Motor neuron (in vitro differentiated cells): ENCODE measurements around the gene NSD2. TPM values are rescaled to one million over a fixed set of nuclear protein-coding genes. Genes with fewer than 3 reads are reported as not detected.
A peak's percentile ranks its signal among the peaks of the same experiment; 100 is the strongest.

Experiments
- ATAC-seq, 8 experiments: fragments of 200-7000 bp; cut with Tn5 transposase; replicated peaks in 6 of 8; 2 replicates each; pipeline ENCODE4 v1.8.0; 2021; ENCODE audit warnings: mild to moderate bottlenecking in 8 of 8, moderate library complexity in 8 of 8
- H3K27ac ChIP-seq, 2 donors: fragments of 250-450 bp; sonication (Bioruptor Pico); 2 replicates each; pipeline ENCODE4 v1.9.0; 2021; ENCODE audit warnings: antibody characterized with exemption in 2 of 2, mild to moderate bottlenecking in 2 of 2, moderate library complexity in 1 of 2
- H3K4me1 ChIP-seq, 2 donors: fragments of 250-450 bp; sonication (Bioruptor Pico); replicated peaks in 1 of 2; 2 replicates each; pipeline ENCODE4 v1.6.1; 2021; ENCODE audit warnings: antibody characterized with exemption in 2 of 2, mild to moderate bottlenecking in 2 of 2, moderate library complexity in 1 of 2
- H3K4me3 ChIP-seq, 5 donors: fragments of 250-450 bp; sonication (Bioruptor Pico); 2 replicates each; pipeline ENCODE4 v1.9.0; 2021; ENCODE audit warnings: antibody characterized with exemption in 5 of 5, mild to moderate bottlenecking in 5 of 5, moderate library complexity in 4 of 5
- WGBS, 10 experiments: fragments of 450-650 bp; shearing (Covaris generic); methylation state at CpG; one replicate each; pipeline ENCODE4 v1.0.0; 2022; 5-methylcytosine and 5-hydroxymethylcytosine counted together
- in situ Hi-C, 9 experiments: fragments of 400-800 bp; cut with MboI; loops; one replicate each; pipeline ENCODE4 v1.15.0; 2021; ENCODE audit warnings: low sequenced_read_pairs in 9 of 9, low pct_unique_long_range_greater_than_20kb in 2 of 9; ENCODE audit not compliant: unreplicated experiment in 9 of 9
- total RNA-seq, 8 experiments: library from RNA; unstranded; fragments of 300-600 nt; gene quantifications; 2 replicates each; pipeline versions ENCODE4 v1.2.3 to v1.2.4, GENCODE V29; 2022

NSD2 gene
- total RNA-seq, 8 experiments from 2014 or later = 2.9 to 118 (median 63.8) TPM

GRCh38 chr4:1985780-1986577, 114.8 kb downstream of the NSD2 start:
- H3K27ac ChIP-seq = no peak overlapping the region
- ATAC-seq = no peak
- no peaks in the 10 kb centered on the region for H3K4me1 ChIP-seq
- H3K4me3 ChIP-seq = no peak overlapping the region
- WGBS, 10 experiments = 60 to 100% (median 81%) methylated on average over 1 to 16 of the region's 54 CpGs; no CpG with 5 or more reads in 6 of the 10 experiments
- in situ Hi-C loops = no loop called here

- peak in 1 of 8 experiments; percentile 4 for ATAC-seq
- in situ Hi-C loops = no loop called here
- WGBS, 10 experiments = 60 to 100% (median 100%) methylated on average over 1 of the region's 22 CpGs; no CpG with 5 or more reads in 7 of the 10 experiments
- Histone ChIP-seq H3K4me1 (no peaks in the 10 kb centered on the region), H3K27ac (no peak overlapping the region), H3K4me3 (no peak overlapping the region)
Measured at GRCh38 chr4:1986578-1987210, 115.5 kb downstream of the NSD2 start.

- in situ Hi-C loops = no loop called here
- WGBS, 10 experiments = 80 to 100% (median 88%) methylated on average over 1 to 4 of the region's 19 CpGs; no CpG with 5 or more reads in 6 of the 10 experiments
- Histone ChIP-seq H3K27ac (no peak overlapping the region), H3K4me1 (no peaks in the 10 kb centered on the region), H3K4me3 (no peak overlapping the region)
- ATAC-seq = no peak
Measured at GRCh38 chr4:1987296-1987695, 116.1 kb downstream of the NSD2 start.

GRCh38 chr4:1987721-1988326, 116.6 kb downstream of the NSD2 start:
- in situ Hi-C loops = no loop called here
- no peak overlapping the region for H3K4me3 ChIP-seq
- no peak overlapping the region for H3K27ac ChIP-seq
- no peaks in the 10 kb centered on the region for H3K4me1 ChIP-seq
- WGBS, 10 experiments = 75 to 100% (median 90%) methylated on average over 1 to 8 of the region's 26 CpGs; no CpG with 5 or more reads in 5 of the 10 experiments
- ATAC-seq = no peak

- 87 to 100% (median 99%) methylated on average over 2 to 7 of the region's 12 CpGs; no CpG with 5 or more reads in 4 of the 10 experiments for WGBS, 10 experiments
- H3K27ac ChIP-seq = no peak overlapping the region
- H3K4me3 ChIP-seq = no peak overlapping the region
- in situ Hi-C loops = no loop called here
- no peaks in the 10 kb centered on the region for H3K4me1 ChIP-seq
- no peak for ATAC-seq
Measured at GRCh38 chr4:1988327-1988724, 117.1 kb downstream of the NSD2 start.

GRCh38 chr4:1989533-1990347, 118.5 kb downstream of the NSD2 start:
- H3K4me3 ChIP-seq = no peak overlapping the region
- ATAC-seq = no peak
- no peak overlapping the region for H3K27ac ChIP-seq
- no peaks in the 10 kb centered on the region for H3K4me1 ChIP-seq
- 73 to 100% (median 96%) methylated on average over 1 to 9 of the region's 33 CpGs; no CpG with 5 or more reads in 4 of the 10 experiments for whole genome bisulfite sequencing, 10 experiments
- in situ Hi-C loops = no loop called here

GRCh38 chr4:1990348-1990645, 119.1 kb downstream of the NSD2 start:
- in situ Hi-C loops = no loop called here
- no peaks in the 10 kb centered on the region for H3K4me1 ChIP-seq
- no peak for ATAC-seq
- 65 to 100% (median 100%) methylated on average over 1 to 7 of the region's 10 CpGs; no CpG with 5 or more reads in 7 of the 10 experiments for WGBS, 10 experiments
- no peak overlapping the region for H3K4me3 ChIP-seq
- no peak overlapping the region for H3K27ac ChIP-seq

GRCh38 chr4:1990676-1991075, 119.5 kb downstream of the NSD2 start:
- WGBS, 10 experiments = 88 to 100% (median 100%) methylated on average over 1 to 5 of the region's 5 CpGs; no CpG with 5 or more reads in 5 of the 10 experiments
- no peaks in the 10 kb centered on the region for H3K4me1 ChIP-seq
- in situ Hi-C loops = no loop called here
- no peak overlapping the region for H3K27ac ChIP-seq
- H3K4me3 ChIP-seq = no peak overlapping the region
- no peak for ATAC-seq

- Histone ChIP-seq H3K4me1 (no peaks in the 10 kb centered on the region), H3K27ac (no peak overlapping the region), H3K4me3 (no peak overlapping the region)
- WGBS, 10 experiments = 80 to 100% (median 94%) methylated on average over 2 to 9 of the region's 11 CpGs; no CpG with 5 or more reads in 3 of the 10 experiments
- ATAC-seq = no peak
- in situ Hi-C loops = no loop called here
Measured at GRCh38 chr4:1991087-1991486, 119.9 kb downstream of the NSD2 start.

- in situ Hi-C loops = no loop called here
- Histone ChIP-seq H3K4me3 (no peak overlapping the region), H3K27ac (no peak overlapping the region), H3K4me1 (no peaks in the 10 kb centered on the region)
- peak in 3 of 8 experiments; percentile 22 to 32 (median 27) for ATAC-seq
- 90 to 100% (median 94%) methylated on average over 1 to 8 of the region's 37 CpGs; no CpG with 5 or more reads in 6 of the 10 experiments for WGBS, 10 experiments
Measured at GRCh38 chr4:1991596-1992434, 120.6 kb downstream of the NSD2 start.

GRCh38 chr4:1992468-1993168, 121.4 kb downstream of the NSD2 start:
- H3K27ac ChIP-seq = no peak overlapping the region
- H3K4me1 ChIP-seq = no peaks in the 10 kb centered on the region
- ATAC-seq = peak in 3 of 8 experiments; percentile 15 to 26 (median 16)
- no peak overlapping the region for H3K4me3 ChIP-seq
- 80 to 100% (median 85%) methylated on average over 1 to 13 of the region's 45 CpGs; no CpG with 5 or more reads in 4 of the 10 experiments for WGBS, 10 experiments
- in situ Hi-C loops = no loop called here

GRCh38 chr4:1993169-1993516, 122.0 kb downstream of the NSD2 start:
- Histone ChIP-seq H3K27ac (no peak overlapping the region), H3K4me1 (no peaks in the 10 kb centered on the region), H3K4me3 (no peak overlapping the region)
- no peak for ATAC-seq
- WGBS, 10 experiments = 82 to 100% (median 92%) methylated on average over 1 to 16 of the region's 19 CpGs; no CpG with 5 or more reads in 1 of the 10 experiments
- in situ Hi-C loops = no loop called here
